ENCODE data around the gene RNF145.
"Not testable (repeated sequence)": the region's sequence is repeated elsewhere in the genome, so short reads cannot be mapped to it uniquely, and the experiment has no call there.

RNF145 gene

GRCh38 chr5:159156426-159157238 lies 52.7 kb downstream of the RNF145 start:
- peak in 3 of 5 donors; percentile 26 to 59 (median 45) for DNase-seq

DNA sequence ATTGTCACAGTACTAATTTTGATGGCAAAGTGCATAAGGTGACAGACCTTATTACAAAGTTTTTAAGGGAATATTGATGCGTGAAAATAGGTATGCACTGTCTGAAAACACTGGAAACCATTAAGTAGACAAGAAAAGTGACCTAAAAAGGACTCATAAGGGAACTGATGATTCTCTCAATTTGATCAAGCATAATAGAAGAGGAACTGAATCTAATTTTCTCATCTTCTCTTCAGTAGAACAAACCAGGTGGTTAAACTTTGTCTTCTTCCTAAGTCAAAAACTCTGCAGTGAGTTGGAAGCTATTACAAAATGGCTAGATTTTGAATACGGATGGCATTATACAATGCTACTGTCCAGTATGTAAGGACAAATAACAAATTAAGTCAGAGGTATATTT lies 53.4 kb downstream of the RNF145 start:
- no peak for DNase-seq

DNA sequence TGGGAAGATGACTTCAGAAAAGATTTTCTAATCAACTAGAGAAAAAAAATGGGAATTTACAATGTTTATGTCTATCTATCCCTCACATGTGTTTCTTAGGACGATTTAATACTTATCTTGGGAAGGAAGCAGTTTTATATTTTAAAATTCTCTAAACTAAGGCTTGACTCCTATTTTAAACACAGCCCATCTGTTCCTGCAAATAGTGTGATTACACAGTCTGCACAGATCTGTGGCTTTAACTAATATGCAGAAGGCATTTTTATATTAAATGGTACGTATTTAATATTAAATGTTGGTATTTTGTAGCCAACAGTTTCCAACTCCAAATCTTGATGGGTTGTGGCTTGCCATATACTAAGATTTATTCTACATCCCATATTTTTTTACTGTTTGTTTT lies 56.5 kb downstream of the RNF145 start:
- DNase-seq: no peak

GRCh38 chr5:159149085-159149484 lies 60.3 kb downstream of the RNF145 start:
- DNase-seq: no peak

- DNase-seq: no peak
Measured at GRCh38 chr5:159147976-159148375, 61.4 kb downstream of the RNF145 start.

GRCh38 chr5:159146839-159147238 lies 62.5 kb downstream of the RNF145 start:
- DNase-seq: no peak

DNA sequence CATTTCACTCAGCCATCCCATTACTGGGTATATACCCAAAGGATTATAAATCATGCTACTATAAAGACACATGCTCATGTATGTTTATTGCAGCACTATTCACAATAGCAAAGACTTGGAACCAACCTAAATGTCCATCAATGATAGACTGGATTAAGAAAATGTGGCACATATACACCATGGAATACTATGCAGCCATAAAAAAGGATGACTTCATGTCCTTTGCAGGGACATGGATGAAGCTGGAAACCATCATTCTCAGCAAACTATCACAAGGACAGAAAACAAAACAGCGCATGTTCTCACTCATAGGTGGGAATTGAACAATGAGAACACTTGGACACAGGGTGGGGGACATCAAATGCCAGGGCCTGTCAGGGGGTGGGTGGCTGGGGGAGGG lies 64.2 kb downstream of the RNF145 start:
- DNase-seq: not testable (repeated sequence)

DNA sequence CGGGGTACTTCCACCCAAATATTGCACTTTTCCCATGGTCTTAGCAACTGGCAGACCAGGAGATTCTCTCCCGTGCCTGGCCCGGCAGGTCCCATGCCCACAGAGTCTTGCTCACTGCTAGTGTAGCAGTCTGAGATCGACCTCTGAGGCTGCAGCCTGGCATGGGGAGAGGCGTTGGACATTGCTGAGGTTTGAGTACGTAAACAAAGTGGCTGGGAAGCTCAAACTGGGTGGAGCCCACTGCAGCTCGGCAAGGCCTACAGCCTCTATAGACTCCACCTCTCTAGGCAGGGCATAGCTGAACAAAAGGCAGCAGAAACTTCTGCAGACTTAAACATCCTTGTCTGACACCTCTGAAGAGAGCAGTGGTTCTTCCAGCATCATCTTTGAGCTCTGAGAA lies 69.6 kb downstream of the RNF145 start:
- no peak for DNase-seq

DNA sequence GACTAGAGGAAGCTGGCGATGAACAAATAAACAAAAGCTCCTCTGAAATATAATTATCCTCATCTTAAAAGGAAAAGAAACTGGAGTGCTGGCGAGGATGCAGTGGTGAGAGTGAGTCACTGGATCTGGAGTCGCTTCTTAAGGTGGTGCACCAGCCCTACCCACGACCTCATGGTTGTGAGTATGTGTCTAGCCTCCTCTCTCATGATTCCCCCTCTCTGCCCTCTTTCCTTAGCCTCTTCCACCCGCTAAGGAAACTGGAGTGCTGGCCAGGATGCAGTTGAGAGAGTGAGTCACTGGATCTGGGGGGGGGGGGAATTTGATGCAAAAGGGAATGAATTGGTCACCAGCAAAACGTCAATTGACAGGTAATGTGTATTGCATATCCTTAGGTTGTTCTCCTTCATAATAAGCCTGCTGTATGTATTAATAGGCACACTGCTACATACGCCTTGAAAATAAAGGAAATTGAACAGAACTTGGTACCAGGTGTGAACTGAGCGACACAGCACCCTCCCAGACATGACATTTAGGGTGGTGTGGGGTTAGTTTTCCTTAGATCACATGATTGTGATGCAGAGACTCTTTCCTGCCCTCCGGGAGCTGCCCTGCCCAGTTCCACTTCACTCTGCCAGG lies 73.3 kb downstream of the RNF145 start:
- DNase-seq: no peak

- peak in 1 of 5 donors; percentile 36 for DNase-seq
Measured at GRCh38 chr5:159133041-159133741, 76.2 kb downstream of the RNF145 start.

- no peak for DNase-seq
Measured at GRCh38 chr5:159132429-159133040, 76.8 kb downstream of the RNF145 start.

GRCh38 chr5:159131951-159132350 lies 77.4 kb downstream of the RNF145 start:
- no peak for DNase-seq

GRCh38 chr5:159130871-159131270 lies 78.5 kb downstream of the RNF145 start:
- no peak for DNase-seq

DNA sequence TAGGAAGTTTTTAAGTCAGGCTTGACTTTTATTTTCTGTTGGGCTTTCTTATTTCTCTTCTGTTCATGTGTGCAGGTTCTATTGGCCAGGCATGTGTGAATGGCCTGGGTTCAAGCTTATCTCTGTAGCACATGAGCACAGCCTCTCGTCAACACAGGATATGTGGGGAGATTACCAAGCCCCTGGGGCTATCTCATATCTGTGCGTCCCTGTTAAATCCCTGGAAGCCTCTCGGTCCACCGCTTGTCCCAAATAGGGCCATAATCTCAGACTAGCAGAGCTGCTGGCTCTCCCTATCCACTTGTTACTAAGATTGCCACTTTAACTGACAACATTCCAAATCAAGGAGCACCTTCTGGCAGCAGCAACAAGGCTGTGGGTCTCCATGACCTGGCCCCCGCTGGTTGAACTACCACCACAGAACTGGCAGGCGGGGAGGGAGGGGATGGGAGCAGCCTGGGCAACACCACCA lies 81.2 kb downstream of the RNF145 start:
- no peak for DNase-seq

GRCh38 chr5:159123700-159124099 lies 85.7 kb downstream of the RNF145 start:
- DNase-seq: peak in 1 of 5 donors; percentile 18

GRCh38 chr5:159123189-159123588 lies 86.2 kb downstream of the RNF145 start:
- DNase-seq: no peak

DNA sequence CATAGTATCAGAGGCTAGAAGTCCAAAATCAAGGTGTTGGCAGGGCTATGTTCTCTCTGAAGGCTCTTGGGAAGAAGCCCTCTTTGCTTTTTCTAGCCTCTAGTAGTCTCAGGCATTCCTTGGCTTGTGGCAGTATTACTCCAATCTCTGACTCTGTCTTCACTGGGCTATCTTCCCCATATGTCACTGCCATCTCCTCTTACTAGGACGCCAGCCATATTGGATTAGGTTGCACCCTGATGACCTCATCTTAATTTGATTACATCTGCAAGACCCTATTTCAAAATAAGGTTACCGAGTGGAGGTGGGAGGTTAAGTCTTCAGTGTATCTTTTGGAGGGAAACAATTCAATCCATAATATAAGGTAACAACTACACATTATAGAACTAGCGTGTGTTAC lies 88.3 kb downstream of the RNF145 start:
- no peak for DNase-seq

DNA sequence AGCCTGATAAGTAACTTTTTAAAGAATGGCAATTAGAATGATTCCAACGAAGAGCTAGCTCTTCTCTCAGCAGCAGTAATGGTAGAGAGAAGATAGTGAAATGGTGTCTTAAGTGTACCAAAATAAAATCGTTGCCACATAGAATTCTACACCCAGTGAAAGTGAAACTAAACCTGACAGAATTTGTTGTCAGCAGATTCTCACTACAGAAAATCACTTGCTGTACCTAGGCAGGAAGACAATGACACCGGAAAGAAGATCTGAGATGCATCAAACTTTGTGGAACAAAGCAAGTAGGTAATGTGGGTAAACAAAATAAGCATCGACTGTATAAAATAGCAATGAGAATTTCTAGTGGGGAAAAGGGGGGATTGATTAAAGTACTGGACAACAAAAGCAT lies 88.9 kb downstream of the RNF145 start:
- peak in 1 of 5 donors; percentile 78 for DNase-seq

- DNase-seq: not testable (repeated sequence)
Measured at GRCh38 chr5:159119842-159120241, 89.5 kb downstream of the RNF145 start.

DNA sequence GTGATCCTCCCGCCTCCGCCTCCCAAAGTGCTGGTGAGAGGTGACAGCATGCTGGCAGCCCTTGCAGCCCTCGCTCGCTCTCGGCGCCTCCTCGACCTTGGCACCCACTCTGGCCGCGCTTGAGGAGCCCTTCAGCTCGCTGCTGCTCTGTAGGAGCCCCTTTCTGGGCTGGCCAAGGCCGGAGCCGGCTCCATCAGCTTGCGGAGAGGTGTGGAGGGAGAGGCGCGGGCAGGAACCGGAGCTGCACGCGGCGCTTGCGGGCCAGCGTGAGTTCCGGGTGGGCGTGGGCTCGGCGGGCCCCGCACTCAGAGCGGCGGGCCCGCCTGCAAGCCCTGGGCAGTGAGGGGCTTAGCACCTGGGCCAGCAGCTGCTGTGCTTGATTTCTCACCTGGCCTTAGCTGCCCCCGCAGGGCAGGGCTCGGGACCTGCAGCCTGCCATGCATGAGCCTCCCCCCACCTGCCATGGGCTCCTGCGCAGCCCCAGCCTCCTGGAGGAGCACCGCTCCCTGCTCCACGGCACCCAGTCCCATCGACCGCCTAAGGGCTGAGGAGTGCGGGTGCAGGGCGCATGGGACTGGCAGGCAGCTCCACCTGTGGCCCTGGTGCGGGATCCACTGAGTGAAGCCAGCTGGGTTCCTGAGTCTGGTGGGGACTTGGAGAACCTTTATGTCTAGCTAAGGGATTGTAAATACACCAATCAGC lies 90.2 kb downstream of the RNF145 start:
- DNase-seq: not testable (repeated sequence)

- no peak for DNase-seq
Measured at GRCh38 chr5:159113405-159113804, 95.9 kb downstream of the RNF145 start.

- no peak for DNase-seq
Measured at GRCh38 chr5:159112436-159112835, 96.9 kb downstream of the RNF145 start.

Data from T-helper 1 cell (primary cell).